ENCODE results near the gene PEX19. TPM values are rescaled to one million over a fixed set of nuclear protein-coding genes. Genes with fewer than 3 reads are reported as not detected.

The PEX19 gene
- total and polyA plus RNA-seq, 7 donors: 25.6 to 57.4 (median 49.0) TPM

DNA sequence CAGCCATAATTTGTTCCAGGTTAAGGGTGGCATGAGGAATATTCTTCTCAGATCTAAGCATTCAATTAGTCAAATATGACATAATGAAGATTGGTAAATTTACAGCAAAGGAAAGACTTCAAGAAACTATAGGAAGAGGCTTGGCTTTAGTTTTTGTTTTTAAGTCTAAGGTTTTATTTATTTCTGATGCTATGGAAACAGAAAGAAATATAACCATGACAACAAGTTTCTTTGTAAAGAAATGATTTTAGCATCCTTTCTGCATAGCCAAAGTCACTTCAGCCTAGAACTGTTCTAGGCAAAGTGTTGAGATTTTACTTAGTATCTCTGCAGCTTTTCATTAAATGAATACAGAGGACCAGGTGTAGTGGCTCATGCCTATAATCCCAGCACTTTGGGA is 52.0 kb downstream of the PEX19 start:
- intact Hi-C loops (cut with DNase I): no loop called here
- Histone ChIP-seq H3K36me3 (peaks cover 24 to 96% (median 52%) of the 10 kb centered on the region in 4 donors), H3K4me3 (no peak overlapping the region), H3K4me1 (no peaks in the 10 kb centered on the region), H3K27me3 (no peaks in the 10 kb centered on the region), H3K27ac (no peak overlapping the region), H3K9me3 (no peaks in the 10 kb centered on the region)
- no peak for TF ChIP-seq EP300 (IDR thresholded peaks at IDR 0.05)
- TF ChIP-seq, protein P1, sequence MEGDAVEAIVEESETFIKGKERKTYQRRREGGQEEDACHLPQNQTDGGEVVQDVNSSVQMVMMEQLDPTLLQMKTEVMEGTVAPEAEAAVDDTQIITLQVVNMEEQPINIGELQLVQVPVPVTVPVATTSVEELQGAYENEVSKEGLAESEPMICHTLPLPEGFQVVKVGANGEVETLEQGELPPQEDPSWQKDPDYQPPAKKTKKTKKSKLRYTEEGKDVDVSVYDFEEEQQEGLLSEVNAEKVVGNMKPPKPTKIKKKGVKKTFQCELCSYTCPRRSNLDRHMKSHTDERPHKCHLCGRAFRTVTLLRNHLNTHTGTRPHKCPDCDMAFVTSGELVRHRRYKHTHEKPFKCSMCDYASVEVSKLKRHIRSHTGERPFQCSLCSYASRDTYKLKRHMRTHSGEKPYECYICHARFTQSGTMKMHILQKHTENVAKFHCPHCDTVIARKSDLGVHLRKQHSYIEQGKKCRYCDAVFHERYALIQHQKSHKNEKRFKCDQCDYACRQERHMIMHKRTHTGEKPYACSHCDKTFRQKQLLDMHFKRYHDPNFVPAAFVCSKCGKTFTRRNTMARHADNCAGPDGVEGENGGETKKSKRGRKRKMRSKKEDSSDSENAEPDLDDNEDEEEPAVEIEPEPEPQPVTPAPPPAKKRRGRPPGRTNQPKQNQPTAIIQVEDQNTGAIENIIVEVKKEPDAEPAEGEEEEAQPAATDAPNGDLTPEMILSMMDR (IDR thresholded peaks at IDR 0.05): no peak
- TF ChIP-seq POLR2AphosphoS5 (IDR thresholded peaks at IDR 0.05): no peak
- TF ChIP-seq POLR2A (IDR thresholded peaks at IDR 0.05): no peak
- DNase-seq: no peak

GRCh38 chr1:160228431-160228830 is 56.5 kb downstream of the PEX19 start:
- Histone ChIP-seq H3K36me3 (peaks cover 20 to 98% (median 63%) of the 10 kb centered on the region in 4 donors), H3K27ac (no peak overlapping the region), H3K4me3 (no peak overlapping the region), H3K4me1 (no peaks in the 10 kb centered on the region), H3K9me3 (no peaks in the 10 kb centered on the region), H3K27me3 (no peaks in the 10 kb centered on the region)
- no peak for DNase-seq
- TF ChIP-seq, protein P1 (IDR thresholded peaks at IDR 0.05): no peak
- no peak for TF ChIP-seq EP300 (IDR thresholded peaks at IDR 0.05)
- TF ChIP-seq POLR2A (IDR thresholded peaks at IDR 0.05): no peak
- no peak for TF ChIP-seq POLR2AphosphoS5 (IDR thresholded peaks at IDR 0.05)
- intact Hi-C loops (cut with DNase I): no loop called here

- intact Hi-C loops (cut with DNase I): no loop called here
- no peaks in the 10 kb centered on the region for H3K9me3 ChIP-seq
- TF ChIP-seq EP300 (IDR thresholded peaks at IDR 0.05): no peak
- TF ChIP-seq POLR2A (IDR thresholded peaks at IDR 0.05): no peak
- no peak for TF ChIP-seq POLR2AphosphoS5 (IDR thresholded peaks at IDR 0.05)
- TF ChIP-seq, protein P1 (IDR thresholded peaks at IDR 0.05): no peak
- DNase-seq: no peak
- no peak overlapping the region for H3K27ac ChIP-seq
- H3K27me3 ChIP-seq: no peaks in the 10 kb centered on the region
- H3K4me1 ChIP-seq: no peaks in the 10 kb centered on the region
- 97 to 100% methylated on average over 1 of the region's 1 CpG for WGBS, 2 donors
- H3K4me3 ChIP-seq: no peak overlapping the region
- H3K36me3 ChIP-seq: peaks cover 20 to 100% (median 71%) of the 10 kb centered on the region in 4 donors
Measured at GRCh38 chr1:160227561-160227960, 57.4 kb downstream of the PEX19 start.

DNA sequence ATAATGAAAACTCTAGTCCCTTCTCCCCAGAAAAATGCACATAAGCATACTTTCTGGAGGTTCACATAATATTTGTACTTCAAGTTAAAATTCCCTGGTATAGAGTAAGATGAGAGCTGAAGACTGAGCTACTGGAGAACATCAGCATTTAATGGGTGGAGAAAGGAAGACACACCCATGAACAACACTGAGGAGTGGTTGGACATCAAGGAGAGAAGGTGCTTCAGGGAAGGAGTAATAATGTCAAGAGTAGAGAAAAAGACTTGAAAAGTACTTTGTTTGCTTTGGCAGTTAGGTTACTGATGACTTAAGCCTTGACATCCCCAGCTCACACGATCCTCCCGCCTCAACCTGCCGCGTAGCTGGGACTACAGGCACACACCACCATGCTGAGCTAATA is 57.9 kb downstream of the PEX19 start:
- H3K4me3 ChIP-seq: no peak overlapping the region
- H3K27me3 ChIP-seq: no peaks in the 10 kb centered on the region
- no peaks in the 10 kb centered on the region for H3K4me1 ChIP-seq
- TF ChIP-seq, protein P1 (IDR thresholded peaks at IDR 0.05): no peak
- no peak for TF ChIP-seq EP300 (IDR thresholded peaks at IDR 0.05)
- TF ChIP-seq POLR2AphosphoS5 (IDR thresholded peaks at IDR 0.05): no peak
- no peak for TF ChIP-seq POLR2A (IDR thresholded peaks at IDR 0.05)
- H3K27ac ChIP-seq: no peak overlapping the region
- WGBS, 2 donors: 82 to 91% methylated on average over 4 of the region's 4 CpGs
- intact Hi-C loops (cut with DNase I): no loop called here
- DNase-seq: no peak
- H3K9me3 ChIP-seq: no peaks in the 10 kb centered on the region
- peaks cover 20 to 100% (median 77%) of the 10 kb centered on the region in 4 donors for H3K36me3 ChIP-seq

Small RNA genes lying within 50 kb of the gene (small RNA-seq; reads per million reads assigned to genes)
- 0 reads per million in 3 donors for gene RF00019

Other genes with a start within 250 kb of the PEX19 start
- under 1 TPM in 2 of 4 donors, not detected in 2; 0.27 to 0.36 TPM for gene KCNJ10, start 215.0 kb downstream of the PEX19 start, total RNA-seq
- gene KCNJ10, start 215.0 kb downstream of the PEX19 start, polyA plus RNA-seq: 1 to 10 TPM in 1 of 3 donors, under 1 TPM in 1, not detected in 1; 0.23 to 1.3 TPM
- gene KCNJ9, start 203.6 kb downstream of the PEX19 start, total RNA-seq: under 1 TPM; under 0.01 to 0.36 (median 0.27) TPM
- gene KCNJ9, start 203.6 kb downstream of the PEX19 start, polyA plus RNA-seq: under 1 TPM in 1 of 3 donors, not detected in 2; 0.22 TPM
- gene IGSF8, start 186.5 kb downstream of the PEX19 start, total RNA-seq: 10 to 100 TPM; 11.1 to 11.4 (median 11.3) TPM
- gene IGSF8, start 186.5 kb downstream of the PEX19 start, polyA plus RNA-seq: 10 to 100 TPM in 1 of 3 donors, 1 to 10 TPM in 2; 4.8 to 34.9 (median 7.2) TPM
- 100 to 1,000 TPM in 2 of 4 donors, 10 to 100 TPM in 2; 60.7 to 153 (median 102) TPM for gene ATP1A2, start 169.4 kb downstream of the PEX19 start, total RNA-seq
- gene ATP1A2, start 169.4 kb downstream of the PEX19 start, polyA plus RNA-seq: 1 to 10 TPM in 2 of 3 donors, under 1 TPM in 1; 0.92 to 5.7 (median 1.8) TPM
- gene ATP1A4, start 133.5 kb downstream of the PEX19 start, total RNA-seq: 1 to 10 TPM in 1 of 4 donors, under 1 TPM in 1, not detected in 2; 0.27 to 3.0 TPM
- gene ATP1A4, start 133.5 kb downstream of the PEX19 start, polyA plus RNA-seq: under 1 TPM in 1 of 3 donors, not detected in 2; 0.22 TPM
- 1 to 10 TPM in 3 of 4 donors, under 1 TPM in 1; 0.66 to 9.4 (median 2.4) TPM for gene CASQ1, start 94.6 kb downstream of the PEX19 start, total RNA-seq
- gene CASQ1, start 94.6 kb downstream of the PEX19 start, polyA plus RNA-seq: under 1 TPM in 2 of 3 donors, not detected in 1; 0.28 to 0.60 TPM
- gene PEA15, start 79.7 kb downstream of the PEX19 start, total RNA-seq: 100 to 1,000 TPM in 1 of 4 donors, 10 to 100 TPM in 3; 65.7 to 126 (median 88.8) TPM
- 100 to 1,000 TPM in 2 of 3 donors, 10 to 100 TPM in 1; 42.5 to 113 (median 109) TPM for gene PEA15, start 79.7 kb downstream of the PEX19 start, polyA plus RNA-seq
- 100 to 1,000 TPM; 138 to 184 (median 147) TPM for gene DCAF8, start 22.6 kb downstream of the PEX19 start, total RNA-seq
- 10 to 100 TPM; 28.2 to 76.1 (median 44.4) TPM for gene DCAF8, start 22.6 kb downstream of the PEX19 start, polyA plus RNA-seq
- gene COPA, start 58.1 kb upstream of the PEX19 start, total RNA-seq: 100 to 1,000 TPM in 1 of 4 donors, 10 to 100 TPM in 3; 93.8 to 117 (median 96.5) TPM
- gene COPA, start 58.1 kb upstream of the PEX19 start, polyA plus RNA-seq: 10 to 100 TPM; 62.5 to 76.0 (median 68.7) TPM
- gene NCSTN, start 58.2 kb upstream of the PEX19 start, total RNA-seq: 10 to 100 TPM; 30.3 to 46.7 (median 39.0) TPM
- gene NCSTN, start 58.2 kb upstream of the PEX19 start, polyA plus RNA-seq: 10 to 100 TPM; 12.0 to 55.6 (median 19.4) TPM
- gene NHLH1, start 81.9 kb upstream of the PEX19 start, total RNA-seq: under 1 TPM in 1 of 4 donors, not detected in 3; under 0.01 TPM
- under 1 TPM in 2 of 3 donors, not detected in 1; 0.12 to 0.60 TPM for gene NHLH1, start 81.9 kb upstream of the PEX19 start, polyA plus RNA-seq
- gene VANGL2, start 115.4 kb upstream of the PEX19 start, total RNA-seq: 1 to 10 TPM; 3.2 to 6.6 (median 3.6) TPM
- gene VANGL2, start 115.4 kb upstream of the PEX19 start, polyA plus RNA-seq: 1 to 10 TPM; 1.8 to 3.5 (median 2.6) TPM
- 1 to 10 TPM in 2 of 4 donors, under 1 TPM in 1, not detected in 1; 0.41 to 1.2 (median 1.1) TPM for gene SLAMF6, start 238.1 kb upstream of the PEX19 start, total RNA-seq
- gene SLAMF6, start 238.1 kb upstream of the PEX19 start, polyA plus RNA-seq: 10 to 100 TPM in 1 of 3 donors, 1 to 10 TPM in 1, under 1 TPM in 1; 0.60 to 15.2 (median 1.4) TPM

Measured in sigmoid colon (tissue), 7 donors.